HCT116 (cell line): ENCODE results near the gene HOXD3. TPM values are rescaled to one million over a fixed set of nuclear protein-coding genes. Genes with fewer than 3 reads are reported as not detected.

Experiments
- ATAC-seq: fragments of 200-7000 bp; cut with Tn5 transposase; 2 replicates; pipeline ENCODE4 v1.9.1; 2020; ENCODE audit warnings: mild to moderate bottlenecking, moderate library complexity
- BruUV-seq: library from RNA; stranded (reverse); fragments of 400-500 nt; replicated peaks from 2 replicates; lab custom pipeline; 2021; lab: Mats Ljungman, UMichigan
- CTCF ChIA-PET: fragments of 300-600 bp; sonication (Branson Sonifier 250); formaldehyde crosslinking; loops from one replicate; lab custom pipeline; 2021; ENCODE audit warnings: antibody characterized with exemption; lab: Charles Lee
- POLR2A ChIA-PET: fragments of 300-600, 350-600 bp; sonication (Branson Sonifier 250); formaldehyde crosslinking; loops from one replicate; lab custom pipeline; 2021; ENCODE audit warnings: antibody characterized with exemption; lab: Charles Lee
- RAD21 ChIA-PET, 2 experiments: fragments of 300-600 bp; sonication (Branson Sonifier 250); formaldehyde crosslinking; loops; one replicate each; lab custom pipeline; 2023; ENCODE audit warnings: low total read pairs in 2 of 2; ENCODE audit not compliant: uncharacterized antibody in 2 of 2, unreplicated experiment in 2 of 2, low non-redundant PET in 1 of 2; lab: Charles Lee
- DNase-seq: peaks from one replicate; pipeline ENCODE4 v3.0.0-alpha.2; 2010; ENCODE audit warnings: low read depth, low spot score
- H2AFZ ChIP-seq: fragments of 200-600 bp; shearing (Covaris generic), sonication (generic); 2 replicates; pipeline ENCODE4 v1.6.1; 2017; ENCODE audit warnings: low read depth, mixed run types, mixed read lengths, antibody characterized with exemption, low read length; ENCODE audit not compliant: poor library complexity, severe bottlenecking
- H3K27ac ChIP-seq: 2 replicates; pipeline ENCODE4 v1.5.1; 2012; ENCODE audit warnings: low read depth, low read length
- H3K27me3 ChIP-seq: fragments of 200-600 bp; sonication (generic); 2 replicates; pipeline ENCODE4 v1.6.1; 2016; ENCODE audit warnings: mixed run types, low read length, mixed read lengths; ENCODE audit not compliant: insufficient read depth
- H3K36me3 ChIP-seq, 2 experiments: fragments of 200-500 bp in 1 of 2; fragments of 200-600 bp in 1 of 2; sonication (Bioruptor generic) in 1 of 2; sonication (generic) in 1 of 2; 2 replicates each; pipeline versions ENCODE4 v1.5.1 to v1.6.1; 2014 to 2016; ENCODE audit warnings: low read length in 2 of 2, inconsistent platforms in 1 of 2, mixed read lengths in 1 of 2, mixed run types in 1 of 2; ENCODE audit not compliant: insufficient read depth in 2 of 2, control insufficient read depth in 1 of 2
- H3K4me1 ChIP-seq, 2 experiments: fragments of 200-600 bp in 1 of 2; sonication (generic) in 1 of 2; 2 replicates each; pipeline versions ENCODE4 v1.5.1 to v1.6.1; 2012 to 2017; ENCODE audit warnings: low read length in 2 of 2, inconsistent platforms in 1 of 2, mild to moderate bottlenecking in 1 of 2, mixed read lengths in 1 of 2, mixed run types in 1 of 2, moderate library complexity in 1 of 2; ENCODE audit not compliant: insufficient read depth in 2 of 2, control insufficient read depth in 1 of 2
- H3K4me2 ChIP-seq: fragments of 200-600 bp; sonication (generic); 2 replicates; pipeline ENCODE4 v1.6.1; 2017; ENCODE audit warnings: mixed run types, low read length, mixed read lengths
- H3K4me3 ChIP-seq, 2 experiments: fragments of 200-600 bp in 1 of 2; sonication (generic) in 1 of 2; replicated peaks in 1 of 2; 2 replicates each; pipeline ENCODE4 v1.5.1; 2011 to 2016; ENCODE audit warnings: low read length in 2 of 2, control low read depth in 1 of 2, low read depth in 1 of 2, mild to moderate bottlenecking in 1 of 2, mixed read lengths in 1 of 2, mixed run types in 1 of 2
- H3K79me2 ChIP-seq: fragments of 200-600 bp; sonication (generic); 2 replicates; pipeline ENCODE4 v1.6.1; 2017; ENCODE audit warnings: mild to moderate bottlenecking, mixed run types, low read length, moderate library complexity, mixed read lengths; ENCODE audit not compliant: insufficient read depth
- H3K9ac ChIP-seq: fragments of 200-600 bp; sonication (generic); 2 replicates; pipeline ENCODE4 v1.6.1; 2016; ENCODE audit warnings: low read length, mixed read lengths
- H3K9me2 ChIP-seq: fragments of 200-600 bp; sonication (generic), shearing (Covaris generic); 2 replicates; pipeline ENCODE4 v1.6.1; 2017; ENCODE audit warnings: mixed run types, mild to moderate bottlenecking, moderate library complexity; ENCODE audit not compliant: insufficient read depth
- H3K9me3 ChIP-seq, 2 experiments: fragments of 200-500 bp in 1 of 2; fragments of 200-600 bp in 1 of 2; sonication (Bioruptor generic) in 1 of 2; sonication (generic) in 1 of 2; 2 replicates each; pipeline ENCODE4 v1.6.1; 2014 to 2017; ENCODE audit warnings: low read length in 2 of 2, mixed read lengths in 2 of 2, inconsistent platforms in 1 of 2, low read depth in 1 of 2, mild to moderate bottlenecking in 1 of 2, mixed run types in 1 of 2, moderate library complexity in 1 of 2; ENCODE audit not compliant: control insufficient read depth in 1 of 2, insufficient read depth in 1 of 2
- H4K20me1 ChIP-seq: fragments of 200-600 bp; sonication (generic), shearing (Covaris generic); 2 replicates; pipeline ENCODE4 v1.6.1; 2017; ENCODE audit warnings: mixed run types, mild to moderate bottlenecking, moderate library complexity; ENCODE audit not compliant: insufficient read depth
- ATF3 ChIP-seq: IDR thresholded peaks from 2 replicates; pipeline ENCODE4 v1.6.1; 2012
- CBX3 ChIP-seq: IDR thresholded peaks from 2 replicates; pipeline ENCODE4 v1.6.1; 2012; ENCODE audit warnings: low read depth
- CEBPB ChIP-seq: IDR thresholded peaks from 2 replicates; pipeline ENCODE4 v1.6.1; 2012; ENCODE audit warnings: low read depth
- CTCF ChIP-seq, 3 experiments: fragments of 200-600 bp in 1 of 3; sonication (generic) in 1 of 3; IDR thresholded peaks in 2 of 3; conservative IDR thresholded peaks in 1 of 3; 2 replicates each; pipeline ENCODE4 v1.5.1; 2012 to 2017; ENCODE audit warnings: low read depth in 2 of 3, low read length in 2 of 3, antibody characterized with exemption in 1 of 3, borderline replicate concordance in 1 of 3, control low read depth in 1 of 3, mild to moderate bottlenecking in 1 of 3, mixed read lengths in 1 of 3, mixed run types in 1 of 3, moderate library complexity in 1 of 3; ENCODE audit not compliant: insufficient read depth in 1 of 3
- ELF1 ChIP-seq: IDR thresholded peaks from 2 replicates; pipeline ENCODE4 v1.6.1; 2012; ENCODE audit warnings: low read depth, borderline replicate concordance
- EZH2 ChIP-seq: fragments of 200-600 bp; sonication (generic); IDR thresholded peaks from 2 replicates; pipeline ENCODE4 v1.6.1; 2017; ENCODE audit warnings: antibody characterized with exemption, mixed run types
- EZH2phosphoT487 ChIP-seq: fragments of 200-600 bp; IDR thresholded peaks from 2 replicates; pipeline ENCODE4 v1.6.1; 2018; ENCODE audit warnings: antibody characterized with exemption, borderline replicate concordance
- FOSL1 ChIP-seq: IDR thresholded peaks from 2 replicates; pipeline ENCODE4 v1.6.1; 2012; ENCODE audit warnings: low read depth
- MAX ChIP-seq: IDR thresholded peaks from 2 replicates; pipeline ENCODE4 v1.6.1; 2012
- POLR2AphosphoS5 ChIP-seq: IDR thresholded peaks from 2 replicates; pipeline ENCODE4 v1.6.1; 2011; ENCODE audit warnings: mild to moderate bottlenecking, low read depth, low read length, moderate library complexity
- RAD21 ChIP-seq: IDR thresholded peaks from 2 replicates; pipeline ENCODE4 v1.6.1; 2012; ENCODE audit warnings: low read depth, mild to moderate bottlenecking
- SIN3A ChIP-seq: IDR thresholded peaks from 2 replicates; pipeline ENCODE4 v1.6.1; 2012; ENCODE audit warnings: low read depth
- SP1 ChIP-seq: IDR thresholded peaks from 2 replicates; pipeline ENCODE4 v1.6.1; 2012; ENCODE audit warnings: low read depth
- SRF ChIP-seq: IDR thresholded peaks from 2 replicates; pipeline ENCODE4 v1.6.1; 2012; ENCODE audit warnings: low read depth
- TCF7L2 ChIP-seq: IDR thresholded peaks from 2 replicates; pipeline ENCODE4 v1.7.0; 2011; ENCODE audit warnings: borderline replicate concordance, inconsistent platforms; ENCODE audit not compliant: insufficient read depth, insufficient read length; ENCODE audit errors: extremely low read depth
- YY1 ChIP-seq: IDR thresholded peaks from 2 replicates; pipeline ENCODE4 v1.6.1; 2011; ENCODE audit warnings: low read length, low read depth, moderate library complexity, mild to moderate bottlenecking; ENCODE audit not compliant: insufficient replicate concordance; ENCODE audit errors: extremely low read depth
- ZFX ChIP-seq: fragments of 450-650 bp; IDR thresholded peaks from 2 replicates; pipeline ENCODE4 v1.6.1; 2017
- ZNF274 ChIP-seq: fragments of 200-500 bp; sonication (Bioruptor generic); IDR thresholded peaks from 2 replicates; pipeline ENCODE4 v1.6.1; 2014; ENCODE audit warnings: mild to moderate bottlenecking, low read depth, low read length, inconsistent platforms
- intact Hi-C: fragments of 100-400 bp; cut with micrococcal nuclease; formaldehyde crosslinking; loops from 2 replicates; pipeline ENCODE4 v1.10.0; 2022
- total RNA-seq: library from RNA; stranded (reverse); gene quantifications from one replicate; pipeline ENCODE4 v1.2.1, GENCODE V29; 2021; ENCODE audit not compliant: unreplicated experiment
- TF ChIP-seq, protein P1 (sequence below): IDR thresholded peaks from 2 replicates; pipeline ENCODE4 v1.6.1; 2011; ENCODE audit warnings: mild to moderate bottlenecking, low read length, moderate library complexity; ENCODE audit not compliant: insufficient replicate concordance; ENCODE audit errors: extremely low read depth
- TF ChIP-seq, protein P2 (sequence below): IDR thresholded peaks from 2 replicates; pipeline ENCODE4 v1.6.1; 2012; ENCODE audit warnings: low read depth

Gene HOXD3
- total RNA-seq, 1 experiment from 2014 or later = 1.4 TPM

DNA sequence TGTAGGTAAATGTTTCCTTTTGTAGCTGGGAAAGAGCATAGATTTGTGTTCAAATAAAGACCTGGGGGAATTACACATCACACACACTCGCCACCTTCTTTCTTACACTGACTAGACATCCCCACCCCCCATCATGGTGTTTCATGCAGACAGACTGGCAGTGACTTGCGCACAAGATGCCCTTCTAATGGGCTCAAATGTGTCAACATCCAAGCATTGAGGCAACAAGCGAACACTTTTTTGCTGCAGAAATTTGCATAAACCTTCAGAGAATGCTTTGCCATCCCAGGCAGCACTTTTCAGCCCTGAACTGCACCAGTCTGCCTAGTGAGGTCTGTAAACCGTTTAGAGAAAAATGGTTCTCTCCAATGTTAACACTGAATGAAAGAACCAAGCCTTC is 23.1 kb upstream of the HOXD3 start:
- ChIA-PET POLR2A (no interaction called here), CTCF (interaction anchor here (1.1 to 1.4 kb wide), 3 partner anchors 321 to 520 kb away, joined by 3 to 5 read pairs (median 4); no protein-coding TSS in a partner anchor), RAD21 (no interaction called here)
- Histone ChIP-seq H3K9me2 (no peaks in the 10 kb centered on the region), H3K4me1 (peaks cover 9 to 26% of the 10 kb centered on the region in 2 experiments; a peak in 3 of 4 replicates), H3K36me3 (no peaks in the 10 kb centered on the region), H4K20me1 (no peaks in the 10 kb centered on the region), H3K9ac (no peak overlapping the region), H3K79me2 (no peaks in the 10 kb centered on the region), H2AFZ (no peak overlapping the region), H3K4me3 (no peak overlapping the region), H3K27me3 (no peaks in the 10 kb centered on the region), H3K27ac (no peak overlapping the region), H3K4me2 (no peak overlapping the region), H3K9me3 (no peaks in the 10 kb centered on the region)
- ATAC-seq = no peak
- no peak for DNase-seq
- intact Hi-C loops = no loop called here
- BruUV-seq = no TSS peak
- TF ChIP-seq POLR2AphosphoS5 = no peak
- TF ChIP-seq ZNF274 = no peak
- TF ChIP-seq, protein P1, sequence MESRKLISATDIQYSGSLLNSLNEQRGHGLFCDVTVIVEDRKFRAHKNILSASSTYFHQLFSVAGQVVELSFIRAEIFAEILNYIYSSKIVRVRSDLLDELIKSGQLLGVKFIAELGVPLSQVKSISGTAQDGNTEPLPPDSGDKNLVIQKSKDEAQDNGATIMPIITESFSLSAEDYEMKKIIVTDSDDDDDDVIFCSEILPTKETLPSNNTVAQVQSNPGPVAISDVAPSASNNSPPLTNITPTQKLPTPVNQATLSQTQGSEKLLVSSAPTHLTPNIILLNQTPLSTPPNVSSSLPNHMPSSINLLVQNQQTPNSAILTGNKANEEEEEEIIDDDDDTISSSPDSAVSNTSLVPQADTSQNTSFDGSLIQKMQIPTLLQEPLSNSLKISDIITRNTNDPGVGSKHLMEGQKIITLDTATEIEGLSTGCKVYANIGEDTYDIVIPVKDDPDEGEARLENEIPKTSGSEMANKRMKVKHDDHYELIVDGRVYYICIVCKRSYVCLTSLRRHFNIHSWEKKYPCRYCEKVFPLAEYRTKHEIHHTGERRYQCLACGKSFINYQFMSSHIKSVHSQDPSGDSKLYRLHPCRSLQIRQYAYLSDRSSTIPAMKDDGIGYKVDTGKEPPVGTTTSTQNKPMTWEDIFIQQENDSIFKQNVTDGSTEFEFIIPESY = no peak
- TF ChIP-seq EZH2 = no peak
- no peak for TF ChIP-seq ELF1
- no peak for TF ChIP-seq CBX3
- no peak for TF ChIP-seq ZFX
- TF ChIP-seq CEBPB = no peak
- TF ChIP-seq SIN3A = no peak
- no peak for TF ChIP-seq MAX
- no peak for TF ChIP-seq FOSL1
- no peak for TF ChIP-seq ATF3
- TF ChIP-seq SRF = no peak
- no peak for TF ChIP-seq TCF7L2
- no peak for TF ChIP-seq SP1
- TF ChIP-seq, protein P2, sequence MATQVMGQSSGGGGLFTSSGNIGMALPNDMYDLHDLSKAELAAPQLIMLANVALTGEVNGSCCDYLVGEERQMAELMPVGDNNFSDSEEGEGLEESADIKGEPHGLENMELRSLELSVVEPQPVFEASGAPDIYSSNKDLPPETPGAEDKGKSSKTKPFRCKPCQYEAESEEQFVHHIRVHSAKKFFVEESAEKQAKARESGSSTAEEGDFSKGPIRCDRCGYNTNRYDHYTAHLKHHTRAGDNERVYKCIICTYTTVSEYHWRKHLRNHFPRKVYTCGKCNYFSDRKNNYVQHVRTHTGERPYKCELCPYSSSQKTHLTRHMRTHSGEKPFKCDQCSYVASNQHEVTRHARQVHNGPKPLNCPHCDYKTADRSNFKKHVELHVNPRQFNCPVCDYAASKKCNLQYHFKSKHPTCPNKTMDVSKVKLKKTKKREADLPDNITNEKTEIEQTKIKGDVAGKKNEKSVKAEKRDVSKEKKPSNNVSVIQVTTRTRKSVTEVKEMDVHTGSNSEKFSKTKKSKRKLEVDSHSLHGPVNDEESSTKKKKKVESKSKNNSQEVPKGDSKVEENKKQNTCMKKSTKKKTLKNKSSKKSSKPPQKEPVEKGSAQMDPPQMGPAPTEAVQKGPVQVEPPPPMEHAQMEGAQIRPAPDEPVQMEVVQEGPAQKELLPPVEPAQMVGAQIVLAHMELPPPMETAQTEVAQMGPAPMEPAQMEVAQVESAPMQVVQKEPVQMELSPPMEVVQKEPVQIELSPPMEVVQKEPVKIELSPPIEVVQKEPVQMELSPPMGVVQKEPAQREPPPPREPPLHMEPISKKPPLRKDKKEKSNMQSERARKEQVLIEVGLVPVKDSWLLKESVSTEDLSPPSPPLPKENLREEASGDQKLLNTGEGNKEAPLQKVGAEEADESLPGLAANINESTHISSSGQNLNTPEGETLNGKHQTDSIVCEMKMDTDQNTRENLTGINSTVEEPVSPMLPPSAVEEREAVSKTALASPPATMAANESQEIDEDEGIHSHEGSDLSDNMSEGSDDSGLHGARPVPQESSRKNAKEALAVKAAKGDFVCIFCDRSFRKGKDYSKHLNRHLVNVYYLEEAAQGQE = no peak
- TF ChIP-seq CTCF (IDR thresholded peaks at IDR 0.05 in 2 of 3, conservative IDR thresholded peaks at IDR 0.05 in 1 of 3; ENCODE audit: borderline replicate concordance in 1 of 3, insufficient read depth in 1 of 3, low read depth in 2 of 3, low read length in 2 of 3) = no peak
- no peak for TF ChIP-seq EZH2phosphoT487
- TF ChIP-seq YY1 = no peak
- TF ChIP-seq RAD21 = no peak
